T-cell (primary cell): Measurements from ENCODE around the gene ASB4. TPM values are rescaled to one million over a fixed set of nuclear protein-coding genes. Genes with fewer than 3 reads are reported as not detected.

Source experiments
- ATAC-seq, 4 experiments: fragments of 200-7000 bp in 3 of 4; fragments of 150-1000 bp in 1 of 4; cut with Tn5 transposase; replicated peaks in 1 of 4; 1 replicate in 3 of 4; 2 replicates in 1 of 4; pipeline ENCODE4 v1.10.0; 2021; ENCODE audit warnings: moderate library complexity in 3 of 4, mild to moderate bottlenecking in 2 of 4, moderate number of reproducible peaks in 1 of 4
- CTCF ChIA-PET, 2 donors: fragments of 300-600 bp; sonication (Branson Sonifier 250); formaldehyde crosslinking; loops; one replicate each; lab custom pipeline; 2022; ENCODE audit warnings: antibody characterized with exemption in 2 of 2; lab: Charles Lee
- POLR2A ChIA-PET, 2 donors: fragments of 300-600 bp; sonication (Branson Sonifier 250); formaldehyde crosslinking; loops; one replicate each; lab custom pipeline; 2022; ENCODE audit warnings: antibody characterized with exemption in 2 of 2; lab: Charles Lee
- DNase-seq, 35 experiments: peaks; one replicate each; pipeline versions ENCODE4 v3.0.0 to v3.0.0-alpha.2; 2013 to 2023
- H3K27ac ChIP-seq: one replicate; pipeline ENCODE4 v1.5.1; 2013; ENCODE audit warnings: low read length
- H3K27me3 ChIP-seq, 2 experiments: replicated peaks in 1 of 2; 1 replicate in 1 of 2; 2 replicates in 1 of 2; pipeline versions ENCODE4 v1.6.1 to v1.7.0; 2013; ENCODE audit warnings: low read length in 1 of 2, mixed read lengths in 1 of 2; ENCODE audit not compliant: control insufficient read depth in 2 of 2, insufficient read depth in 2 of 2; ENCODE audit errors: extremely low read depth in 1 of 2
- H3K36me3 ChIP-seq, 2 donors: 1 replicate in 1 of 2; 2 replicates in 1 of 2; pipeline versions ENCODE4 v1.6.1 to v1.7.0; 2013; ENCODE audit warnings: low read length in 1 of 2; ENCODE audit not compliant: control insufficient read depth in 2 of 2, insufficient read depth in 1 of 2; ENCODE audit errors: extremely low read depth in 1 of 2
- H3K4me1 ChIP-seq, 2 experiments: 1 replicate in 1 of 2; 2 replicates in 1 of 2; pipeline versions ENCODE4 v1.6.1 to v1.7.0; 2013; ENCODE audit warnings: low read length in 2 of 2, mixed read lengths in 1 of 2; ENCODE audit not compliant: insufficient read depth in 2 of 2, control insufficient read depth in 1 of 2; ENCODE audit errors: extremely low read depth in 1 of 2
- H3K4me3 ChIP-seq, 2 donors: 1 replicate in 1 of 2; 2 replicates in 1 of 2; pipeline versions ENCODE4 v1.5.1 to v1.7.0; 2013; ENCODE audit warnings: mild to moderate bottlenecking in 2 of 2, low read length in 1 of 2, moderate library complexity in 1 of 2; ENCODE audit not compliant: control insufficient read depth in 1 of 2; ENCODE audit errors: extremely low read depth in 1 of 2
- H3K9me3 ChIP-seq: 2 replicates; pipeline ENCODE4 v1.7.0; 2013
- H3K27ac Mint-ChIP-seq, 2 donors: one replicate each; pipeline ENCODE4 v1.8.0; 2020 to 2021; ENCODE audit warnings: mild to moderate bottlenecking in 2 of 2, mixed read lengths in 2 of 2
- H3K27me3 Mint-ChIP-seq, 2 donors: one replicate each; pipeline ENCODE4 v1.8.0; 2021 to 2022; ENCODE audit warnings: mixed read lengths in 2 of 2
- H3K36me3 Mint-ChIP-seq: one replicate; pipeline ENCODE4 v1.8.0; 2021; ENCODE audit warnings: mixed read lengths
- H3K4me1 Mint-ChIP-seq, 3 donors: one replicate each; pipeline ENCODE4 v1.8.0; 2020 to 2022; ENCODE audit warnings: mixed read lengths in 3 of 3, mild to moderate bottlenecking in 1 of 3
- H3K4me3 Mint-ChIP-seq, 3 donors: one replicate each; pipeline ENCODE4 v1.8.0; 2020 to 2022; ENCODE audit warnings: mild to moderate bottlenecking in 3 of 3, mixed read lengths in 3 of 3, moderate library complexity in 3 of 3
- H3K9me3 Mint-ChIP-seq, 3 donors: one replicate each; pipeline ENCODE4 v1.8.0; 2020 to 2022; ENCODE audit warnings: mixed read lengths in 3 of 3
- WGBS: methylation state at CpG from one replicate; pipeline ENCODE4 v1.1.5; 2013; ENCODE audit warnings: missing lambda C conversion rate; ENCODE audit not compliant: insufficient coverage; 5-methylcytosine and 5-hydroxymethylcytosine counted together
- total RNA-seq, 35 experiments: library from RNA in 6 of 35; stranded (reverse) in 6 of 35; fragments of 120-200 nt in 1 of 35; gene quantifications; one replicate each; pipeline versions ENCODE4 v1.2.1 to v1.2.4 and lab custom pipeline; 2013 to 2026

The ASB4 gene
- under 1 TPM in 1 of 5 donors, not detected in 4; 0.09 TPM for total RNA-seq
- total RNA-seq (2013): 0.06 TPM
- total RNA-seq (lab: John Stamatoyannopoulos, UW): 0 reads per million in 29 experiments

GRCh38 chr7:95485391-95486123 lies at the start of gene ASB4:
TSS of gene ASB4 (plus strand) at chr7:95485943. CDS start at chr7:95485972, 29 bp downstream.
- no peak within 1 kb of the TSS for H3K27ac ChIP-seq
- no peaks in the 10 kb centered on the region for H3K36me3 ChIP-seq
- Mint-ChIP-seq H3K9me3 (no peaks in the 10 kb centered on the region), H3K4me1 (no peaks in the 10 kb centered on the region), H3K27ac (no peak within 1 kb of the TSS), H3K4me3 (no peak within 1 kb of the TSS), H3K36me3 (no peaks in the 10 kb centered on the region), H3K27me3 (no peaks in the 10 kb centered on the region)
- H3K9me3 ChIP-seq: no peaks in the 10 kb centered on the region
- no peaks in the 10 kb centered on the region for H3K4me1 ChIP-seq
- POLR2A ChIA-PET: no interaction called here
- ATAC-seq: no peak
- 95% methylated on average over 7 of the region's 12 CpGs for whole genome bisulfite sequencing
- no peak for DNase-seq
- no peaks in the 10 kb centered on the region for H3K27me3 ChIP-seq
- no peak within 1 kb of the TSS for H3K4me3 ChIP-seq
- CTCF ChIA-PET: interaction anchor here (0.6 to 1.8 kb wide), 8 partner anchors 9 to 1449 kb away, joined by 3 to 10 read pairs (median 3); no protein-coding TSS in a partner anchor

GRCh38 chr7:95436407-95436806 lies 49.3 kb upstream of the ASB4 start:
- H3K4me3 ChIP-seq: no peak overlapping the region
- H3K36me3 ChIP-seq: no peaks in the 10 kb centered on the region
- H3K4me1 ChIP-seq: peaks cover 0 to 13% of the 10 kb centered on the region in 2 experiments
- peaks cover 10 to 16% (median 15%) of the 10 kb centered on the region in 3 donors for H3K4me1 Mint-ChIP-seq
- DNase-seq (no peak), ATAC-seq (no peak)
- ChIA-PET CTCF (no interaction called here), POLR2A (interaction anchor here in 1 of 2 donors (0.7 kb wide), 1 partner anchor 10 kb away, joined by 3 read pairs; no protein-coding TSS in a partner anchor)
- WGBS: no CpG with 5 or more reads among the region's 4 CpGs
- H3K9me3 ChIP-seq: no peaks in the 10 kb centered on the region
- no peak overlapping the region for H3K27ac ChIP-seq
- H3K27ac Mint-ChIP-seq: no peak overlapping the region
- H3K27me3 ChIP-seq: no peaks in the 10 kb centered on the region
- no peaks in the 10 kb centered on the region for H3K9me3 Mint-ChIP-seq
- H3K27me3 Mint-ChIP-seq: peaks cover 0 to 2% of the 10 kb centered on the region in 2 donors
- H3K4me3 Mint-ChIP-seq: no peak overlapping the region
- H3K36me3 Mint-ChIP-seq: no peaks in the 10 kb centered on the region

- Histone ChIP-seq H3K36me3 (no peaks in the 10 kb centered on the region), H3K27ac (no peak overlapping the region), H3K4me1 (peaks cover 0 to 1% of the 10 kb centered on the region in 2 experiments), H3K27me3 (peaks cover 0 to 5% of the 10 kb centered on the region in 2 experiments), H3K9me3 (no peaks in the 10 kb centered on the region), H3K4me3 (no peak overlapping the region)
- ChIA-PET CTCF (no interaction called here), POLR2A (no interaction called here)
- no peaks in the 10 kb centered on the region for H3K27me3 Mint-ChIP-seq
- H3K4me1 Mint-ChIP-seq: peaks cover 0 to 1% (median 0%) of the 10 kb centered on the region in 3 donors
- no peaks in the 10 kb centered on the region for H3K36me3 Mint-ChIP-seq
- DNase-seq (no peak), ATAC-seq (no peak)
- H3K9me3 Mint-ChIP-seq: no peaks in the 10 kb centered on the region
- H3K4me3 Mint-ChIP-seq: no peak overlapping the region
- WGBS: 100% methylated on average over 2 of the region's 3 CpGs
- H3K27ac Mint-ChIP-seq: no peak overlapping the region
Observed at GRCh38 chr7:95440394-95441038, 45.2 kb upstream of the ASB4 start.

GRCh38 chr7:95441042-95441823 lies 44.5 kb upstream of the ASB4 start:
- Histone ChIP-seq H3K9me3 (no peaks in the 10 kb centered on the region), H3K27ac (no peak overlapping the region), H3K36me3 (no peaks in the 10 kb centered on the region), H3K4me3 (no peak overlapping the region), H3K4me1 (no peaks in the 10 kb centered on the region), H3K27me3 (peaks cover 0 to 5% of the 10 kb centered on the region in 2 experiments)
- no peak overlapping the region for H3K27ac Mint-ChIP-seq
- H3K4me1 Mint-ChIP-seq: no peaks in the 10 kb centered on the region
- H3K4me3 Mint-ChIP-seq: no peak overlapping the region
- H3K27me3 Mint-ChIP-seq: no peaks in the 10 kb centered on the region
- H3K9me3 Mint-ChIP-seq: no peaks in the 10 kb centered on the region
- POLR2A ChIA-PET: no interaction called here
- 94% methylated on average over 6 of the region's 7 CpGs for WGBS
- ATAC-seq: no peak
- H3K36me3 Mint-ChIP-seq: no peaks in the 10 kb centered on the region
- CTCF ChIA-PET: interaction anchor here in 1 of 2 donors (0.7 kb wide), 1 partner anchor 53 kb away, joined by 3 read pairs; no protein-coding TSS in a partner anchor
- DNase-seq: no peak

GRCh38 chr7:95444796-95445195 lies 40.9 kb upstream of the ASB4 start:
- ATAC-seq (no peak), DNase-seq (no peak)
- no peak overlapping the region for H3K27ac Mint-ChIP-seq
- Histone ChIP-seq H3K27ac (no peak overlapping the region), H3K36me3 (no peaks in the 10 kb centered on the region), H3K4me1 (no peaks in the 10 kb centered on the region), H3K27me3 (peaks cover 0 to 5% of the 10 kb centered on the region in 2 experiments), H3K9me3 (no peaks in the 10 kb centered on the region), H3K4me3 (no peak overlapping the region)
- no peak overlapping the region for H3K4me3 Mint-ChIP-seq
- no peaks in the 10 kb centered on the region for H3K36me3 Mint-ChIP-seq
- H3K9me3 Mint-ChIP-seq: no peaks in the 10 kb centered on the region
- POLR2A ChIA-PET: no interaction called here
- no CpG with 5 or more reads among the region's 2 CpGs for WGBS
- no peaks in the 10 kb centered on the region for H3K4me1 Mint-ChIP-seq
- CTCF ChIA-PET: no interaction called here
- peaks cover 0 to 3% of the 10 kb centered on the region in 2 donors for H3K27me3 Mint-ChIP-seq

- CTCF ChIA-PET: no interaction called here
- Mint-ChIP-seq H3K4me1 (no peaks in the 10 kb centered on the region), H3K27me3 (peaks cover 0 to 3% of the 10 kb centered on the region in 2 donors), H3K27ac (no peak overlapping the region), H3K36me3 (no peaks in the 10 kb centered on the region), H3K4me3 (no peak overlapping the region), H3K9me3 (no peaks in the 10 kb centered on the region)
- no peaks in the 10 kb centered on the region for H3K36me3 ChIP-seq
- no peak for ATAC-seq
- POLR2A ChIA-PET: no interaction called here
- H3K27ac ChIP-seq: no peak overlapping the region
- H3K4me3 ChIP-seq: no peak overlapping the region
- no peaks in the 10 kb centered on the region for H3K4me1 ChIP-seq
- peaks cover 0 to 5% of the 10 kb centered on the region in 2 experiments for H3K27me3 ChIP-seq
- no CpG with 5 or more reads among the region's 3 CpGs for WGBS
- DNase-seq: no peak
- no peaks in the 10 kb centered on the region for H3K9me3 ChIP-seq
Observed at GRCh38 chr7:95446618-95447017, 39.1 kb upstream of the ASB4 start.
